GM23338 (cell line): ENCODE results near the gene COX8A. TPM values are rescaled to one million over a fixed set of nuclear protein-coding genes. Genes with fewer than 3 reads are reported as not detected.

Source experiments
- ATAC-seq: fragments of 200-7000 bp; cut with Tn5 transposase; 3 replicates; pipeline ENCODE4 v1.9.1; 2020
- DNase-seq: peaks from one replicate; pipeline ENCODE4 v3.0.0-alpha.2; 2015; ENCODE audit warnings: low spot score
- H2AFZ ChIP-seq: fragments of 200-600 bp; sonication (generic); 2 replicates; pipeline ENCODE4 v1.8.0; 2016; ENCODE audit warnings: antibody characterized with exemption, mild to moderate bottlenecking, moderate library complexity
- H3F3A ChIP-seq: fragments of 200-600 bp; sonication (generic); replicated peaks from 2 replicates; pipeline ENCODE4 v1.8.0; 2017; ENCODE audit warnings: antibody characterized with exemption, mixed run types, low read depth
- H3K27ac ChIP-seq: fragments of 200-600 bp; sonication (generic); 2 replicates; pipeline ENCODE4 v1.6.1; 2016; ENCODE audit warnings: low read depth
- H3K27me3 ChIP-seq: fragments of 200-600 bp; sonication (generic); 2 replicates; pipeline ENCODE4 v1.8.0; 2016; ENCODE audit warnings: mild to moderate bottlenecking, mixed run types, moderate library complexity; ENCODE audit not compliant: insufficient read depth
- H3K36me3 ChIP-seq: fragments of 200-600 bp; sonication (generic); 2 replicates; pipeline ENCODE4 v1.8.0; 2016; ENCODE audit warnings: mild to moderate bottlenecking; ENCODE audit not compliant: insufficient read depth
- H3K4me1 ChIP-seq: fragments of 200-600 bp; sonication (generic); 2 replicates; pipeline ENCODE4 v1.8.0; 2016; ENCODE audit warnings: mild to moderate bottlenecking, moderate library complexity; ENCODE audit not compliant: insufficient read depth
- H3K4me2 ChIP-seq: fragments of 200-600 bp; sonication (generic); 2 replicates; pipeline ENCODE4 v1.7.1; 2017; ENCODE audit warnings: mixed run types
- H3K4me3 ChIP-seq: fragments of 200-600 bp; sonication (generic); 2 replicates; pipeline ENCODE4 v1.6.1; 2016; ENCODE audit warnings: mixed run types
- H3K79me2 ChIP-seq: fragments of 200-600 bp; sonication (generic); replicated peaks from 2 replicates; pipeline ENCODE4 v1.8.0; 2017; ENCODE audit warnings: mild to moderate bottlenecking; ENCODE audit not compliant: insufficient read depth
- H3K9me2 ChIP-seq: fragments of 200-600 bp; sonication (generic); 2 replicates; pipeline ENCODE4 v1.8.0; 2017; ENCODE audit not compliant: insufficient read depth
- H4K20me1 ChIP-seq: fragments of 200-600 bp; sonication (generic); replicated peaks from 2 replicates; pipeline ENCODE4 v1.8.0; 2017; ENCODE audit warnings: mild to moderate bottlenecking; ENCODE audit not compliant: insufficient read depth
- H3K27ac Mint-ChIP-seq: 2 replicates; pipeline ENCODE4 v1.8.0; 2020; ENCODE audit warnings: inconsistent platforms, mild to moderate bottlenecking, moderate library complexity, mixed read lengths
- H3K27me3 Mint-ChIP-seq: 3 replicates; pipeline ENCODE4 v1.8.0; 2022; ENCODE audit warnings: low read depth, mild to moderate bottlenecking, moderate library complexity, mixed read lengths, inconsistent platforms; ENCODE audit not compliant: insufficient read depth, poor library complexity
- H3K36me3 Mint-ChIP-seq: 3 replicates; pipeline ENCODE4 v1.8.0; 2021; ENCODE audit warnings: low read depth, mild to moderate bottlenecking, inconsistent platforms, moderate library complexity, mixed read lengths
- H3K4me1 Mint-ChIP-seq: 3 replicates; pipeline ENCODE4 v1.8.0; 2020; ENCODE audit warnings: mild to moderate bottlenecking, inconsistent platforms, mixed read lengths
- H3K4me3 Mint-ChIP-seq: 3 replicates; pipeline ENCODE4 v1.8.0; 2021; ENCODE audit warnings: moderate library complexity, mild to moderate bottlenecking, inconsistent platforms, mixed read lengths
- H3K9me3 Mint-ChIP-seq: 3 replicates; pipeline ENCODE4 v1.8.0; 2020; ENCODE audit warnings: moderate library complexity, mild to moderate bottlenecking, inconsistent platforms, mixed read lengths
- CREB1 ChIP-seq: fragments of 250-450 bp; sonication (Bioruptor Pico); IDR thresholded peaks from 2 replicates; pipeline ENCODE4 v1.5.0; 2020; ENCODE audit warnings: low read depth, mild to moderate bottlenecking, moderate library complexity
- CTCF ChIP-seq, 2 experiments: fragments of 200-600 bp in 1 of 2; sonication (generic) in 1 of 2; conservative IDR thresholded peaks; 2 replicates each; pipeline versions ENCODE4 v1.5.1 to v1.6.1; 2016 to 2017; ENCODE audit warnings: antibody characterized with exemption in 2 of 2, low read depth in 2 of 2, mild to moderate bottlenecking in 2 of 2, moderate library complexity in 1 of 2
- ETS1 ChIP-seq: IDR thresholded peaks from 2 replicates; pipeline ENCODE4 v1.6.1; 2016; ENCODE audit warnings: antibody characterized with exemption
- EZH2 ChIP-seq: fragments of 200-600 bp; sonication (generic); IDR thresholded peaks from one replicate; pipeline ENCODE4 v1.8.0; 2017; ENCODE audit warnings: antibody characterized with exemption, mild to moderate bottlenecking, low read depth; ENCODE audit not compliant: unreplicated experiment
- EZH2phosphoT487 ChIP-seq: fragments of 200-600 bp; sonication (generic); IDR thresholded peaks from one replicate; pipeline ENCODE4 v1.8.1; 2018; ENCODE audit warnings: antibody characterized with exemption; ENCODE audit not compliant: unreplicated experiment
- JUNB ChIP-seq: IDR thresholded peaks from one replicate; pipeline ENCODE4 v1.6.1; 2016; ENCODE audit warnings: antibody characterized with exemption; ENCODE audit not compliant: unreplicated experiment
- NANOG ChIP-seq: IDR thresholded peaks from 2 replicates; pipeline ENCODE4 v1.6.1; 2016; ENCODE audit warnings: antibody characterized with exemption, borderline replicate concordance
- POLR2AphosphoS5 ChIP-seq: IDR thresholded peaks from 2 replicates; pipeline ENCODE4 v1.6.1; 2016; ENCODE audit warnings: antibody characterized with exemption, low read depth
- REST ChIP-seq: IDR thresholded peaks from one replicate; pipeline ENCODE4 v1.6.1; 2018; ENCODE audit warnings: antibody characterized with exemption; ENCODE audit not compliant: unreplicated experiment
- STAT1 ChIP-seq: IDR thresholded peaks from one replicate; pipeline ENCODE4 v1.6.1; 2016; ENCODE audit warnings: antibody characterized with exemption; ENCODE audit not compliant: unreplicated experiment
- ZNF114 ChIP-seq: fragments of 250-450 bp; sonication (Bioruptor Pico); IDR thresholded peaks from 2 replicates; pipeline ENCODE4 v1.5.0; 2020; ENCODE audit warnings: mild to moderate bottlenecking, moderate library complexity
- ZNF331 ChIP-seq: fragments of 250-450 bp; sonication (Bioruptor Pico); IDR thresholded peaks from 2 replicates; pipeline ENCODE4 v1.5.0; 2020; ENCODE audit warnings: low read depth, mild to moderate bottlenecking, moderate library complexity
- ZNF462 ChIP-seq: fragments of 250-450 bp; sonication (Bioruptor Pico); IDR thresholded peaks from 2 replicates; pipeline ENCODE4 v1.5.0; 2020; ENCODE audit warnings: mild to moderate bottlenecking, moderate library complexity
- polyA plus RNA-seq: library from polyadenylated mRNA; unstranded; fragments of >200 nt; fragmentation: Nextera tagmentation; extraction: Ambion mirVana; gene quantifications from 2 replicates; pipeline ENCODE4 v1.2.1, GENCODE V29; 2016
- total RNA-seq: library from RNA; depleted of rRNA; stranded (reverse); fragments of >200 nt; shearing (Covaris generic); gene quantifications from 2 replicates; pipeline ENCODE4 v1.2.3, GENCODE V29; 2014

Gene COX8A
- total and polyA plus RNA-seq, 2 experiments from 2014 or later: 427 to 483 TPM

- no peak for ATAC-seq
- H3K27ac Mint-ChIP-seq: no peak overlapping the region; the same call in 1 of the 2 replicates
- H2AFZ ChIP-seq: no peak overlapping the region
Observed at GRCh38 chr11:63986932-63987513, 12.6 kb downstream of the COX8A start.

More at GRCh38 chr11:63986932-63987513, 12.6 kb downstream of the COX8A start:
- Mint-ChIP-seq H3K36me3 (peaks cover 47% of the 10 kb centered on the region), H3K27me3 (peaks cover 20% of the 10 kb centered on the region), H3K4me3 (peak overlapping the region; percentile 84), H3K4me1 (peaks cover 25% of the 10 kb centered on the region), H3K9me3 (no peaks in the 10 kb centered on the region)
- Histone ChIP-seq H3K4me1 (peaks cover 16% of the 10 kb centered on the region), H4K20me1 (peaks cover 10% of the 10 kb centered on the region), H3K9me2 (no peaks in the 10 kb centered on the region), H3F3A (peaks cover 28% of the 10 kb centered on the region), H3K4me3 (peak overlapping the region; percentile 79), H3K27ac (peak overlapping the region; percentile 95), H3K27me3 (no peaks in the 10 kb centered on the region), H3K79me2 (peaks cover 28% of the 10 kb centered on the region), H3K4me2 (peak overlapping the region; percentile 83), H3K36me3 (peaks cover 12% of the 10 kb centered on the region; the same call in 1 of the 2 replicates)
- TF ChIP-seq JUNB: no peak
- no peak for TF ChIP-seq ZNF114
- TF ChIP-seq CREB1 (CRISPR knock-in tag): no peak
- no peak for TF ChIP-seq CTCF (conservative IDR thresholded peaks at IDR 0.05; ENCODE audit: low read depth in 2 of 2)
- no peak for TF ChIP-seq ETS1
- TF ChIP-seq NANOG: no peak
- no peak for TF ChIP-seq ZNF462 (CRISPR knock-in tag)
- no peak for TF ChIP-seq STAT1
- no peak for TF ChIP-seq POLR2AphosphoS5
- TF ChIP-seq ZNF331 (CRISPR knock-in tag): no peak
- TF ChIP-seq REST: no peak
- TF ChIP-seq EZH2phosphoT487: no peak
- no peak for TF ChIP-seq EZH2
- no peak for DNase-seq
